ENCODE results near the gene CYP4F12. TPM values are rescaled to one million over a fixed set of nuclear protein-coding genes. Genes with fewer than 3 reads are reported as not detected.

Gene CYP4F12
- total and polyA plus RNA-seq, 2 donors (not counting 1 experiment from before 2014, with no cell fraction given): not detected

DNA sequence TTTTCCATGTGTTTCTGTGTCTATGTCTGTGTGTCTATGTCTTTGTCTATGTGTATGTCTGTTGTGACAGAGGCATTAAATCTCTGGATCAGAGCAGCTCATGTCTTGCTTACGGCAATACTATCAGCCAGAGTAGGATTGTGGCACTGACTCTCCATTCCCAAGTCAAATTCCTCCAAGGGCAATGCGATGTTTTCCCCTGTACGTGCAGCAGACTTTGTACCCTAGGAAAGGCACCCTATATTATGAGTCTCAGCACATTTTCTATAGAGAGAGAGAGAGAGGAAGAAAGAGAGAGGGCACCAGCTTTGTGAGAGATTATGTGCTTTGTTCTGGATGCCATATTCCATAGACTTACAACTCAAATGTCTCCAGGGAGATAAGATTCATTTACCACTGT, 21.1 kb upstream of the CYP4F12 start:
- Mint-ChIP-seq H3K4me3 (no peak overlapping the region), H3K9me3 (ENCODE audit: insufficient read depth) (no peaks in the 10 kb centered on the region), H3K27me3 (peaks cover 29% of the 10 kb centered on the region), H3K27ac (no peak overlapping the region), H3K4me1 (no peaks in the 10 kb centered on the region)
- Histone ChIP-seq H3K36me3 (replicated peaks in 1 of 2; ENCODE audit: control extremely low read depth in 1 of 2, control insufficient read depth in 1 of 2, extremely low read depth in 1 of 2, insufficient read depth in 2 of 2, low read length in 1 of 2) (no peaks in the 10 kb centered on the region), H3K79me2 (ENCODE audit: control insufficient read depth, insufficient read depth, low read length) (no peaks in the 10 kb centered on the region), H3K27ac (ENCODE audit: low read length in 2 of 2) (no peak overlapping the region), H3K27me3 (replicated peaks in 1 of 4; ENCODE audit: control extremely low read depth in 1 of 4, control insufficient read depth in 3 of 4, insufficient read depth in 4 of 4, low read length in 3 of 4) (peaks cover 0 to 9% (median 3%) of the 10 kb centered on the region in 4 experiments), H3K9me3 (ENCODE audit: control extremely low read depth in 1 of 3, control insufficient read depth in 2 of 3, insufficient read depth in 1 of 3, low read length in 2 of 3) (no peaks in the 10 kb centered on the region), H3K4me3 (ENCODE audit: control extremely low read depth in 1 of 5, extremely low read depth in 1 of 5, insufficient read depth in 1 of 5, low read depth in 2 of 5, low read length in 4 of 5) (no peak overlapping the region), H3K4me1 (ENCODE audit: control insufficient read depth in 2 of 2, insufficient read depth in 2 of 2, low read length in 2 of 2) (no peaks in the 10 kb centered on the region), H2AFZ (ENCODE audit: insufficient read depth, low read depth, low read length, poor library complexity, severe bottlenecking) (no peak overlapping the region), H3K4me2 (replicated peaks; ENCODE audit: low read depth, low read length, poor library complexity, severe bottlenecking) (no peak overlapping the region), H3K9ac (ENCODE audit: low read length) (no peak overlapping the region), H4K20me1 (ENCODE audit: control insufficient read depth, insufficient read depth, low read length, poor library complexity, severe bottlenecking) (no peaks in the 10 kb centered on the region)
- intact Hi-C loops (cut with micrococcal nuclease): no loop called here
- WGBS (ENCODE audit: insufficient coverage): no CpG with 5 or more reads among the region's 3 CpGs
- ChIA-PET POLR2A (no interaction called here), CTCF (no interaction called here)
- TF ChIP-seq, protein P1, sequence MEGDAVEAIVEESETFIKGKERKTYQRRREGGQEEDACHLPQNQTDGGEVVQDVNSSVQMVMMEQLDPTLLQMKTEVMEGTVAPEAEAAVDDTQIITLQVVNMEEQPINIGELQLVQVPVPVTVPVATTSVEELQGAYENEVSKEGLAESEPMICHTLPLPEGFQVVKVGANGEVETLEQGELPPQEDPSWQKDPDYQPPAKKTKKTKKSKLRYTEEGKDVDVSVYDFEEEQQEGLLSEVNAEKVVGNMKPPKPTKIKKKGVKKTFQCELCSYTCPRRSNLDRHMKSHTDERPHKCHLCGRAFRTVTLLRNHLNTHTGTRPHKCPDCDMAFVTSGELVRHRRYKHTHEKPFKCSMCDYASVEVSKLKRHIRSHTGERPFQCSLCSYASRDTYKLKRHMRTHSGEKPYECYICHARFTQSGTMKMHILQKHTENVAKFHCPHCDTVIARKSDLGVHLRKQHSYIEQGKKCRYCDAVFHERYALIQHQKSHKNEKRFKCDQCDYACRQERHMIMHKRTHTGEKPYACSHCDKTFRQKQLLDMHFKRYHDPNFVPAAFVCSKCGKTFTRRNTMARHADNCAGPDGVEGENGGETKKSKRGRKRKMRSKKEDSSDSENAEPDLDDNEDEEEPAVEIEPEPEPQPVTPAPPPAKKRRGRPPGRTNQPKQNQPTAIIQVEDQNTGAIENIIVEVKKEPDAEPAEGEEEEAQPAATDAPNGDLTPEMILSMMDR (IDR thresholded peaks at IDR 0.05): no peak
- no peak for TF ChIP-seq EZH2 (IDR thresholded peaks at IDR 0.05; ENCODE audit: borderline replicate concordance, insufficient read depth, low read depth, low read length, poor library complexity, severe bottlenecking)
- DNase-seq (no peak), ATAC-seq (ENCODE audit: low read depth) (no peak)

DNA sequence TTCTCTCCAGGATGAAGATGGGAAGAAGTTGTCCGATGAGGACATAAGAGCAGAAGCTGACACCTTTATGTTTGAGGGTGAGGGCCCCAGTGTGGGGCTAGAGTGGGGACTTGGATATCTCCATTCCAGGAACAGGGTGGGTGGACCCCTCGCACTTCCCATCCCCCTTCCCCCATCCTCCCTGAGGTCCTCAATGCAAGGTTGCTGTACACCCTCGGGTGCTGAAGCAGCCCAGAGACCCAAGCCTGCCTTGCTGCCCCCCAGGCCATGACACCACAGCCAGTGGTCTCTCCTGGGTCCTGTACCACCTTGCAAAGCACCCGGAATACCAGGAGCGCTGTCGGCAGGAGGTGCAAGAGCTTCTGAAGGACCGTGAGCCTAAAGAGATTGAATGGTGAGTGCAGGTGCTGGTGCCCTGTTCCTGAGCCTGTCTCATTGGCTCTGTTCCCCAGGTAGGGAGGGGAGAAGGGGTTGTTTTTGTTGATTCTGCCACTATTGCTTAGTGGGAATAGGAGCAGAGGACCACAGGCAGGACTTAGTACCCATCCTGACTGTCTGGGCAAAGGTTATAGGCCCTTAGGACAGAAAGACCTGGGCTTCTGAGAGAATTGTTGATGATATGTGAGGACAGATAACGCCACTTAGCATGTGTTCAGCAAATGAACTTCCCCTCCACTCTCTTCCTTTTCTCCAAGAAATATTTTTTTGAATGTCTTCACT, 20.2 kb upstream of the CYP4F12 start:
- H3K9me3 ChIP-seq (ENCODE audit: control extremely low read depth in 1 of 3, control insufficient read depth in 2 of 3, insufficient read depth in 1 of 3, low read length in 2 of 3): no peaks in the 10 kb centered on the region
- H3K4me3 Mint-ChIP-seq: no peak overlapping the region
- peaks cover 36% of the 10 kb centered on the region for H3K27me3 Mint-ChIP-seq

More for the DNA sequence above, 20.2 kb upstream of the CYP4F12 start:
- Histone ChIP-seq H3K27ac (ENCODE audit: low read length in 2 of 2) (no peak overlapping the region), H3K36me3 (replicated peaks in 1 of 2; ENCODE audit: control extremely low read depth in 1 of 2, control insufficient read depth in 1 of 2, extremely low read depth in 1 of 2, insufficient read depth in 2 of 2, low read length in 1 of 2) (no peaks in the 10 kb centered on the region), H3K9ac (ENCODE audit: low read length) (no peak overlapping the region), H2AFZ (ENCODE audit: insufficient read depth, low read depth, low read length, poor library complexity, severe bottlenecking) (no peak overlapping the region), H3K79me2 (ENCODE audit: control insufficient read depth, insufficient read depth, low read length) (no peaks in the 10 kb centered on the region), H3K4me1 (ENCODE audit: control insufficient read depth in 2 of 2, insufficient read depth in 2 of 2, low read length in 2 of 2) (no peaks in the 10 kb centered on the region), H4K20me1 (ENCODE audit: control insufficient read depth, insufficient read depth, low read length, poor library complexity, severe bottlenecking) (no peaks in the 10 kb centered on the region), H3K4me3 (ENCODE audit: control extremely low read depth in 1 of 5, extremely low read depth in 1 of 5, insufficient read depth in 1 of 5, low read depth in 2 of 5, low read length in 4 of 5) (no peak overlapping the region), H3K27me3 (replicated peaks in 1 of 4; ENCODE audit: control extremely low read depth in 1 of 4, control insufficient read depth in 3 of 4, insufficient read depth in 4 of 4, low read length in 3 of 4) (peaks cover 0 to 12% (median 5%) of the 10 kb centered on the region in 4 experiments), H3K4me2 (replicated peaks; ENCODE audit: low read depth, low read length, poor library complexity, severe bottlenecking) (no peak overlapping the region)
- intact Hi-C loops (cut with micrococcal nuclease): no loop called here
- H3K9me3 Mint-ChIP-seq (ENCODE audit: insufficient read depth): no peaks in the 10 kb centered on the region
- ChIA-PET POLR2A (no interaction called here), CTCF (no interaction called here)
- H3K27ac Mint-ChIP-seq: no peak overlapping the region
- no peak for TF ChIP-seq EZH2 (IDR thresholded peaks at IDR 0.05; ENCODE audit: borderline replicate concordance, insufficient read depth, low read depth, low read length, poor library complexity, severe bottlenecking)
- TF ChIP-seq, protein P1 (IDR thresholded peaks at IDR 0.05): no peak
- no peaks in the 10 kb centered on the region for H3K4me1 Mint-ChIP-seq
- DNase-seq (no peak), ATAC-seq (ENCODE audit: low read depth) (no peak)
- 67% methylated on average over 5 of the region's 8 CpGs for WGBS (ENCODE audit: insufficient coverage)
